Heart right ventricle (tissue), 16 donors: Measurements from ENCODE around the gene MYH11. TPM values are rescaled to one million over a fixed set of nuclear protein-coding genes. Genes with fewer than 3 reads are reported as not detected.

Experiments used
- ATAC-seq, 8 donors: fragments of 200-7000 bp; cut with Tn5 transposase; one replicate each; pipeline ENCODE4 v1.9.1; 2020; ENCODE audit warnings: mild to moderate bottlenecking in 8 of 8, moderate library complexity in 8 of 8, moderate number of reproducible peaks in 1 of 8
- DNase-seq, 2 donors: peaks; one replicate each; pipeline ENCODE4 v3.0.0-alpha.2; 2020
- H3K27ac ChIP-seq, 10 donors: fragments of 200-600 bp; sonication (generic) in 2 of 10; one replicate each; pipeline versions ENCODE4 v1.5.0 to v1.8.0; 2020 to 2022; ENCODE audit warnings: mild to moderate bottlenecking in 3 of 10
- H3K27me3 ChIP-seq, 7 donors: fragments of 200-600 bp; one replicate each; pipeline ENCODE4 v1.8.0; 2021 to 2022; ENCODE audit warnings: mild to moderate bottlenecking in 2 of 7
- H3K36me3 ChIP-seq, 9 donors: fragments of 200-600 bp; sonication (generic) in 1 of 9; one replicate each; pipeline versions ENCODE4 v1.5.0 to v1.8.0; 2020 to 2022; ENCODE audit warnings: mild to moderate bottlenecking in 2 of 9
- H3K4me1 ChIP-seq, 9 donors: fragments of 200-600 bp; sonication (generic) in 1 of 9; one replicate each; pipeline versions ENCODE4 v1.5.0 to v1.8.0; 2020 to 2022; ENCODE audit warnings: mild to moderate bottlenecking in 4 of 9
- H3K4me3 ChIP-seq, 10 donors: fragments of 200-600 bp; sonication (generic) in 2 of 10; one replicate each; pipeline versions ENCODE4 v1.5.0 to v1.8.0; 2020 to 2022; ENCODE audit warnings: mild to moderate bottlenecking in 7 of 10, moderate library complexity in 2 of 10
- H3K9me3 ChIP-seq, 11 donors: fragments of 200-600 bp in 10 of 11; sonication (generic) in 2 of 11; one replicate each; pipeline versions ENCODE4 v1.5.0 to v1.8.0; 2013 to 2022; ENCODE audit warnings: mild to moderate bottlenecking in 2 of 11, control low read depth in 1 of 11, moderate library complexity in 1 of 11
- CTCF ChIP-seq, 9 donors: fragments of 200-600 bp; sonication (generic) in 2 of 9; IDR thresholded peaks; one replicate each; pipeline versions ENCODE4 v1.5.0 to v1.8.0; 2021 to 2022; ENCODE audit warnings: antibody characterized with exemption in 9 of 9, mild to moderate bottlenecking in 5 of 9, moderate library complexity in 1 of 9
- WGBS, 2 donors: extraction: QIAGEN DNeasy Blood & Tissue Kit; methylation state at CpG; one replicate each; pipeline ENCODE4 v1.1.7; 2013; ENCODE audit warnings: inconsistent platforms in 1 of 2; 5-methylcytosine and 5-hydroxymethylcytosine counted together
- intact Hi-C, 10 donors: fragments of 100-400 bp; cut with DNase I; formaldehyde crosslinking; loops; one replicate each; pipeline versions ENCODE4 v1.11.1 to v1.14.2; 2022
- polyA plus RNA-seq, 2 donors: library from polyadenylated mRNA; stranded (reverse); fragments of 200-250 nt; gene quantifications; one replicate each; pipeline ENCODE4 v1.2.3, GENCODE V29; 2013
- total RNA-seq, 10 donors: library from RNA; stranded (reverse); fragmentation: NEBNext Ultra II Directional in 3 of 10; extraction: Animal tissue kit (Norgen Biotek cat#: 25700) in 3 of 10; gene quantifications; one replicate each; pipeline versions ENCODE4 v1.2.1 to v1.2.4, GENCODE V29; 2021 to 2023
- donor health status: Arrhythmogenic right ventricular cardiomyopathy.
- donor health status: ischemic (EF 13 %, LVEDD 7.1; RV severe dilation, severe dysfunction).
- donor health status: healthy with polysubstance abuse.
- donor health status: DM: no; HTN: yes; CAD: no.
- donor health status: DM: no; HTN: no; CAD: no.
- donor health status: ischemic (EF 25% LVEDD 6.9; RV normal size, moderate dysfunction).
- donor health status: ischemic (EF 25% LVEDD 5.7; RV mildly dilated, moderate dysfunction).
- donor health status: healthy.
- donor health status: DM: yes; HTN: yes; CAD: no.
- donor health status: Ischemic cardiomyopathy.
- donor health status: ischemic (EF 35%, LVEDD 5.7; RV mildly dilated, moderate dysfunction).
- donor health status: nonischemic (EF 11% LVEDD 7.7; RV severe dilation, severe dysfunction).
- donor health status: DM: yes; HTN: yes; CAD: no.
- donor health status: PGD.
- donor health status: ischemic (EF 29% LVEDD 5.4; RV normal size, mild dysfunction).
- donor health status: nonischemic (EF 23%, LVEDD 6.1; RV moderate dilation, normal function).

Gene MYH11
- total and polyA plus RNA-seq, 12 donors: 9.8 to 46.7 (median 23.5) TPM

- no peaks in the 10 kb centered on the region for H3K27me3 ChIP-seq
- ATAC-seq (peak in 1 of 8 donors; percentile 17), DNase-seq (no peak)
- peaks cover 0 to 3% (median 0%) of the 10 kb centered on the region in 9 donors for H3K4me1 ChIP-seq
- no peak overlapping the region for H3K4me3 ChIP-seq
- WGBS, 2 donors: 54 to 67% methylated on average over 2 of the region's 2 CpGs
- intact Hi-C loops: no loop called here
- H3K27ac ChIP-seq: no peak overlapping the region
- no peaks in the 10 kb centered on the region for H3K9me3 ChIP-seq
- TF ChIP-seq CTCF (IDR thresholded peaks at IDR 0.05): no peak
- H3K36me3 ChIP-seq: peaks cover 0 to 5% (median 0%) of the 10 kb centered on the region in 9 donors
These were observed 107.5 kb downstream of the MYH11 start for GRCh38 chr16:15749371-15749770.

GRCh38 chr16:15748654-15749053 is 108.2 kb downstream of the MYH11 start:
- Histone ChIP-seq H3K27me3 (no peaks in the 10 kb centered on the region), H3K9me3 (no peaks in the 10 kb centered on the region), H3K27ac (no peak overlapping the region), H3K4me3 (no peak overlapping the region), H3K4me1 (peaks cover 0 to 3% (median 0%) of the 10 kb centered on the region in 9 donors), H3K36me3 (peaks cover 0 to 10% (median 0%) of the 10 kb centered on the region in 9 donors)
- intact Hi-C loops: no loop called here
- WGBS, 2 donors: 85 to 96% methylated on average over 2 of the region's 2 CpGs
- TF ChIP-seq CTCF (IDR thresholded peaks at IDR 0.05): no peak
- no peak for DNase-seq
- ATAC-seq: no peak

- ATAC-seq: no peak
- peaks cover 0 to 17% (median 0%) of the 10 kb centered on the region in 9 donors for H3K36me3 ChIP-seq
- H3K9me3 ChIP-seq: no peaks in the 10 kb centered on the region
- WGBS, 2 donors: 89 to 93% methylated on average over 14 of the region's 14 CpGs
- no peaks in the 10 kb centered on the region for H3K27me3 ChIP-seq
- H3K4me1 ChIP-seq: peaks cover 0 to 3% (median 0%) of the 10 kb centered on the region in 9 donors
- no peak overlapping the region for H3K4me3 ChIP-seq
- intact Hi-C loops: no loop called here
- no peak for DNase-seq
- no peak overlapping the region for H3K27ac ChIP-seq
- TF ChIP-seq CTCF (IDR thresholded peaks at IDR 0.05): no peak
These were observed 108.9 kb downstream of the MYH11 start for GRCh38 chr16:15747937-15748336.

GRCh38 chr16:15746332-15746731 is 110.5 kb downstream of the MYH11 start:
- 98 to 100% methylated on average over 6 of the region's 6 CpGs for WGBS, 2 donors
- Histone ChIP-seq H3K36me3 (peaks cover 0 to 20% (median 0%) of the 10 kb centered on the region in 9 donors), H3K4me1 (peaks cover 0 to 3% (median 0%) of the 10 kb centered on the region in 9 donors), H3K27ac (no peak overlapping the region), H3K4me3 (no peak overlapping the region), H3K9me3 (peaks cover 0 to under 1% (median 0%) of the 10 kb centered on the region in 11 donors), H3K27me3 (no peaks in the 10 kb centered on the region)
- ATAC-seq: no peak
- DNase-seq: no peak
- intact Hi-C loops: no loop called here
- TF ChIP-seq CTCF (IDR thresholded peaks at IDR 0.05): no peak
